CD4-positive, alpha-beta T cell treated with Interleukin-4 for 1 hour (primary cell): ENCODE data around the gene L3MBTL2.

ENCODE experiments used
- DNase-seq, 2 donors: peaks; one replicate each; pipeline ENCODE4 v3.0.0-alpha.2; 2020 to 2022

L3MBTL2 gene

DNA sequence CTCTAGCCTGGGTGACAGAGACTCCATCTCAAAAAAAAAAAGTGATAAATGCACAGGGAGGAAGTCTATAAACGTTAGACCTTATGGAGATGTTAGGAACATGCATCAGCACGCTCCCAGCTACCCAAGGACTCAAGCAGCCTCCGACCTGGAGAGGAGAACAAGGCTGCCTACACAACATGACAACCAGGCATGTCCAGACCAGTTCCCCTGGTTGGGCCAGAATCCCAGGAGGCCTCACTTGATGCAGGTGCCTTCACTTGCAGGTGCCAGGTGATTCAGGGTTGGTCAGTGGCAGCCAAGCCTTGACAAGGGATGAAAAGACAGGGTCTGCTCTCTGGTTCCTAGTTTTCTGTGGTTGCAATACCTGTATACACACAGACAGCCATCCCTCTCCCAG lies 75.0 kb downstream of the L3MBTL2 start:
- DNase-seq, result no peak

DNA sequence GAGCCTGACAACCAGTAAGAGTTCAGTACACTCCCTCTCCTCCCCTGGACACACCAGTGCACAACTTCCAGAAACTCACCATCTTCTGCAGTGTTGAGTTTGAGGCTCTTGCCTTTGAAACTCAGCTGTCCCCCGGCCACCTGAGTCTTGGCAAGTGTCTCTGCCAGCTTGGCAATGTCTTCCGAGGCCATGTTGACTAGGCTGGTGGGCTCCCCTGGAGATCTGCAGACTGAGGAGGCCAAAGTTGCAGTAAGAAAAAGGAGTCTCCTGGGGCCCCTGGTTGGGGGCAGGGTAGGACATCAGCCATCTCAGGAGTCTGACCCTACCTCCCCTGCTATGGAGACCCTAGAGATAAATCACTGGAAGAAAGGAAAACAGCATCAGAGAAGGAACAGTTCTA lies 75.7 kb downstream of the L3MBTL2 start:
- no peak for DNase-seq
